Astrocyte of the spinal cord (primary cell): ENCODE results near the gene COL6A3.

Experiments
- DNase-seq: peaks from one replicate; pipeline ENCODE4 v3.0.0; 2011; ENCODE audit warnings: low read depth, low spot score
- H3K4me3 ChIP-seq: 2 replicates; pipeline ENCODE4 v1.5.1; 2011; ENCODE audit warnings: low read depth, mild to moderate bottlenecking, low read length, moderate library complexity
- in situ Hi-C: cut with HindIII; loops from 2 replicates; pipeline ENCODE4 v1.10.0; 2017; ENCODE audit warnings: low sequenced_read_pairs
- TF ChIP-seq, protein P1 (sequence below): IDR thresholded peaks from 2 replicates; pipeline ENCODE4 v1.5.1; 2012; ENCODE audit warnings: low read depth, mild to moderate bottlenecking, low read length, inconsistent platforms

Gene COL6A3

DNA sequence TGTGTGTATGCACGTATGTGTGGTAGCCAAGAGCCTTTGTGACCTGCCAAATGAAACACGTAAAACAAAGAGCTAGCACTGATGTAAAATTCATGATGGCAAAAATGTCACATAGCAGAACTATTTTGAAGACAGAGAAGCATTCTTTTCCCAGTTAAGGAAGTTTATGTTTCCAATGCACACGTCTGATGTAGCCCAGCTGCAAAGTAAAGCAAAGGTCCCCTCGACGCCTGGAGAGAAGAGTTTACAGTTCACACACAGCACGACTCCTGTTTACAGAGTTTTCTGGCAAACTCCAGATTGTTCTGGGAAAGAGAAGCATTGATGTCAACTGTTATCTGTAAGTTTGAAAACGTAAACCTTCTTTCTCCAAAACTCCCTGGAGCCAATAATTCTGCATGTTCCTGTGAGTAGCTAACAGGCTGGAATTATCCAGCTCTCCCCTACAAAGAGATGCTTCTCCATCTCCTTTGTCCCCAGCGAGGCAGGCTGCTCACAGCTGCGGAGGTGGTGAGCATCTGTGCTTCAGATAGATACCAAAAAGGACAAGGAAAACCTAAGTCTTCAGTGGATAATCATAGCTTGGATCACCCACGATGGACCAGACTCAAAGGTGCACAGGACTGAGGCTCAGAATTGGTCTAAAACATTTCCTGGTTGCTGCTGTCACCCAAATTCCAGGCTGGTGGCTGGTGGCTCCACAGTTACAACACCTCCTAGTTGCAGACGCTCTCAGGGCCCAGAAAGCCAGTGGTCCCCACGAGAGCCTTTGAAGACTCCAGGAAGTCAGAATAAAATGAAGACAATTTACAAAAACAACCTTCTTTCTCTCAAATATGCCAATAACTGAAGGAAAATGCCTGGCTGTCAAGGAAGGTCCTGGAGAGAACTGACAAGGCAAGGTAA, 87.4 kb downstream of the COL6A3 start:
- in situ Hi-C loops = no loop called here
- TF ChIP-seq, protein P1, sequence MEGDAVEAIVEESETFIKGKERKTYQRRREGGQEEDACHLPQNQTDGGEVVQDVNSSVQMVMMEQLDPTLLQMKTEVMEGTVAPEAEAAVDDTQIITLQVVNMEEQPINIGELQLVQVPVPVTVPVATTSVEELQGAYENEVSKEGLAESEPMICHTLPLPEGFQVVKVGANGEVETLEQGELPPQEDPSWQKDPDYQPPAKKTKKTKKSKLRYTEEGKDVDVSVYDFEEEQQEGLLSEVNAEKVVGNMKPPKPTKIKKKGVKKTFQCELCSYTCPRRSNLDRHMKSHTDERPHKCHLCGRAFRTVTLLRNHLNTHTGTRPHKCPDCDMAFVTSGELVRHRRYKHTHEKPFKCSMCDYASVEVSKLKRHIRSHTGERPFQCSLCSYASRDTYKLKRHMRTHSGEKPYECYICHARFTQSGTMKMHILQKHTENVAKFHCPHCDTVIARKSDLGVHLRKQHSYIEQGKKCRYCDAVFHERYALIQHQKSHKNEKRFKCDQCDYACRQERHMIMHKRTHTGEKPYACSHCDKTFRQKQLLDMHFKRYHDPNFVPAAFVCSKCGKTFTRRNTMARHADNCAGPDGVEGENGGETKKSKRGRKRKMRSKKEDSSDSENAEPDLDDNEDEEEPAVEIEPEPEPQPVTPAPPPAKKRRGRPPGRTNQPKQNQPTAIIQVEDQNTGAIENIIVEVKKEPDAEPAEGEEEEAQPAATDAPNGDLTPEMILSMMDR = no peak
- DNase-seq = peak; percentile 85
- H3K4me3 ChIP-seq = no peak overlapping the region

DNA sequence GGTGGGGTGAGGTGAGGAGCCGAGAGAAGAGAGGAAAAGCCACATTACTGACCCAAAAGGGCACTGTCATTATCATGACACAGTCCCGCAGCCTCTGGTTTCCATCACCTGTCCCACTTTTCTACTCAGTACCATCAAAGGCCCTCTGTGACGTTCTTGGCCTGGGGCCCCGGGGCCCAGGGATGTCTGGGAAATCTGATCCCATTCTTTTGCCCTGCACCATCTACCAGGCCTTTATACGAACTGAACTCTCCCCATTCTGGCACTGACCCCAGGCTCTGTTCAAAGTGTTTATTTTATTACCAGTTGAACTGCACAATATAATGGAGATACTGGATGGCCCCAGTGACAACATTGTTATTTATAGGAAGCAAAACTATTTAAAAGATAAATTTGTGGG, 89.1 kb downstream of the COL6A3 start:
- peak; percentile 45 for DNase-seq
- in situ Hi-C loops = no loop called here
- TF ChIP-seq, protein P1 = no peak
- H3K4me3 ChIP-seq = no peak overlapping the region

GRCh38 chr2:237324405-237324831, 89.5 kb downstream of the COL6A3 start:
- TF ChIP-seq, protein P1 = no peak
- DNase-seq = peak; percentile 88
- in situ Hi-C loops = no loop called here
- H3K4me3 ChIP-seq = no peak overlapping the region

GRCh38 chr2:237323656-237324055, 90.3 kb downstream of the COL6A3 start:
- no peak overlapping the region for H3K4me3 ChIP-seq
- DNase-seq = no peak
- in situ Hi-C loops = no loop called here
- TF ChIP-seq, protein P1 = no peak

- H3K4me3 ChIP-seq = no peak overlapping the region
- in situ Hi-C loops = no loop called here
- DNase-seq = no peak
- TF ChIP-seq, protein P1 = peak; percentile 43
Observed at GRCh38 chr2:237322564-237322963, 91.4 kb downstream of the COL6A3 start.

- TF ChIP-seq, protein P1 = no peak
- no peak for DNase-seq
- in situ Hi-C loops = no loop called here
Observed at GRCh38 chr2:237321746-237322145, 92.2 kb downstream of the COL6A3 start.

More at GRCh38 chr2:237321746-237322145, 92.2 kb downstream of the COL6A3 start:
- no peak overlapping the region for H3K4me3 ChIP-seq
